H1 (cell line): ENCODE data around the gene PPP2R3A.
"Not testable (repeated sequence)": the region's sequence is repeated elsewhere in the genome, so short reads cannot be mapped to it uniquely, and the experiment has no call there.

ENCODE experiments used
- CBX8 ChIP-seq: fragments of 300-800, 300-1000 bp; sonication (generic); IDR thresholded peaks from 2 replicates; pipeline ENCODE4 v1.7.1; 2016; ENCODE audit warnings: low read depth, low read length, borderline replicate concordance
- CEBPB ChIP-seq: IDR thresholded peaks from 2 replicates; pipeline ENCODE4 v1.6.1; 2012; ENCODE audit warnings: low read depth, low read length
- CTCF ChIP-seq, 3 experiments: IDR thresholded peaks; 1 replicate in 2 of 3; 2 replicates in 1 of 3; pipeline versions ENCODE4 v1.5.1 to v1.6.1; 2011; ENCODE audit warnings: low read length in 3 of 3, mild to moderate bottlenecking in 3 of 3, inconsistent platforms in 2 of 3, low read depth in 1 of 3, moderate library complexity in 1 of 3; ENCODE audit not compliant: insufficient read depth in 1 of 3; ENCODE audit errors: control extremely low read depth in 1 of 3
- EZH2 ChIP-seq: fragments of 200-600 bp; sonication (generic); IDR thresholded peaks from 2 replicates; pipeline ENCODE4 v1.7.1; 2012; ENCODE audit warnings: low read depth, mild to moderate bottlenecking, moderate library complexity, low read length, inconsistent platforms; ENCODE audit not compliant: severe bottlenecking
- JUN ChIP-seq: IDR thresholded peaks from 2 replicates; pipeline ENCODE4 v1.6.1; 2011; ENCODE audit warnings: low read depth, mild to moderate bottlenecking, improper control_type of control experiment, low read length
- MAX ChIP-seq: IDR thresholded peaks from 2 replicates; pipeline ENCODE4 v1.6.1; 2012; ENCODE audit warnings: inconsistent platforms
- NANOG ChIP-seq: IDR thresholded peaks from 2 replicates; pipeline ENCODE4 v1.6.1; 2011; ENCODE audit warnings: low read length, low read depth, mild to moderate bottlenecking, inconsistent platforms; ENCODE audit not compliant: insufficient read depth, poor library complexity, severe bottlenecking
- POLR2A ChIP-seq, 2 experiments: IDR thresholded peaks; 1 replicate in 1 of 2; 2 replicates in 1 of 2; pipeline ENCODE4 v1.6.1; 2011; ENCODE audit warnings: low read depth in 2 of 2, low read length in 2 of 2, mild to moderate bottlenecking in 2 of 2; ENCODE audit errors: control extremely low read depth in 1 of 2
- POLR2AphosphoS5 ChIP-seq: IDR thresholded peaks from 2 replicates; pipeline ENCODE4 v1.6.1; 2011; ENCODE audit warnings: low read depth, low read length
- RAD21 ChIP-seq, 2 experiments: IDR thresholded peaks in 1 of 2; conservative IDR thresholded peaks in 1 of 2; 2 replicates each; pipeline ENCODE4 v1.6.1; 2011; ENCODE audit warnings: low read depth in 2 of 2, low read length in 2 of 2, improper control_type of control experiment in 1 of 2, inconsistent platforms in 1 of 2, mild to moderate bottlenecking in 1 of 2, moderate library complexity in 1 of 2

DNA sequence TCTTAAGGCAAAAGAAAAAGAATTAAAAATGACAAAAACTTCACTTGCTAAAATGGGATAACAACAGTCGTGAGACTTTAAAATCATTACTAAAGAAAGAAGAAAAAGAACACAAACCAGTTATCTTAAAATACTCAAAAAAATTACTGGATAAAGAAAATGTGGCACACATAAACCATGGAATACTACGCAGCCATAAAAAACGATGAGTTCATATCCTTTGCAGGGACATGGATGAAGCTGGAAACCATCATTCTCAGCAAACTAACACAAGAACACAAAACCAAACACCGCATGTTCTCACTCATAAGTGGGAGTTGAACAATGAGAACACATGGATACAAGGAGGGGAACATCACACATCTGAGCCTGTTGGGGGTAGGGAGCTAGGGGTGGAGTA is 202.7 kb downstream of the PPP2R3A start:
- TF ChIP-seq JUN; EZH2; POLR2AphosphoS5; POLR2A (IDR thresholded peaks at IDR 0.05; ENCODE audit: control extremely low read depth in 1 of 2, low read depth in 2 of 2, low read length in 2 of 2); CBX8; CTCF (IDR thresholded peaks at IDR 0.05; ENCODE audit: control extremely low read depth in 1 of 3, insufficient read depth in 1 of 3, low read depth in 1 of 3, low read length in 3 of 3); RAD21 (IDR thresholded peaks at IDR 0.05 in 1 of 2, conservative IDR thresholded peaks at IDR 0.05 in 1 of 2; ENCODE audit: low read depth in 2 of 2, low read length in 2 of 2); MAX; CEBPB; NANOG: not testable (repeated sequence)
